NCI-H2081 treated with DMSO at 0.1 percent for 48 hours (cell line): ENCODE data around the gene C1QL3.

ENCODE experiments used
- DNase-seq: peaks from one replicate; lab custom pipeline; 2025; lab: John Stamatoyannopoulos, UW

The C1QL3 gene

DNA sequence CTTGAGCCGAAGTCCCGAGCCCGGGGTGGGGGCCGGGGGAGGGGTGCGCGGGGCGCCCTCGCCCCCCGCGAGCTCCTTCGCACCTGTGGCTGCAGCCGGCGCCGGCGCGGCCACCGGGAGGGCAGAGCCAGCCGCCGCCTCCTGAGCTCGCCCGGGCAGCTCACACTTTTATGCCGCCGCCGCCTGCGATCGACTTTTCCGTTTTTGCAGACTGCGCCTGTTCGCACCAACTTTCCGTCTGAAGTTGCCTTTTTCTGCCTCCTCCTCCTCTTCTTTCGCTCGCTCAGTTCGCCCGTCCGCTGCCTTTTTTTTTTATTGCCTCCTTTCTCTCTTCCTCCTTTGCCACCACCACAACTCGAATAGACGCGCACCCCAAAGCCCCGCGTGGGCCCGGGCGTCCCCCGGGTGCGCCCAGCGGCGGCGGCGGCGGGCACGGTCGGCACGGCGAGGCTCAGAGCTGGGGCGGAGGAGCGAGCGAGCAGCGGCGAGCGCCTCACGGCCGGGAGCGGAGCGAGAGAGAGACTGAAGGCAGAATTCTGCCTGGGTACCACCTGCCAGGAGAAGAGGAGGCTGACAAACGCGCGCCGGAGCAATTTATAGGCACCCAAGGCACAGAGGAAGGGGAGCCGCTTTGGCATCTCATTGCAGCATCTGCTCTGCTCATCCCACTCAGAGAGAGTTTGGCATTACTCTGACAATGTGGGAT, at the start of gene C1QL3:
C1QL3 (minus strand) TSS at position 569 of the 706 bp plus-strand sequence. CDS start 814 bp downstream, outside the sequence.
- no peak for DNase-seq

DNA sequence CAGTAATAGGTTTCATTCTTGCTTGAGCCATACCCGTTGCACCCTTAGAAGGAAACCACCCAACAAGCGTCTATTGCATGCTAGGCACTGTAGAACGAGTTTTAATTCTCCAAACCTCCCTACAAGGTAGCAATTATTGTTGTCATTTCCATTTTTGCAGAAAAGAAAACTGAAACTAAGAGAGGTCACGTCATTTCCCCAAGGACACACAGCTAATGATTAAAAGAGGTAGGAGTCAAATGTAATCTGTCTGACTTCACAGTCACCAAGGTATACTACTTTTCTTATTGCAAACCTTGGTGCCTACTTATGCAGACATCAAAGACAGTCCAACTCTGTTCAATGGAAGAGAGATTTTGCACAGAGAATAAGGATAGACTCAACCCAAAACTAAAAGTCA, 49.1 kb upstream of the C1QL3 start:
- DNase-seq: no peak

DNA sequence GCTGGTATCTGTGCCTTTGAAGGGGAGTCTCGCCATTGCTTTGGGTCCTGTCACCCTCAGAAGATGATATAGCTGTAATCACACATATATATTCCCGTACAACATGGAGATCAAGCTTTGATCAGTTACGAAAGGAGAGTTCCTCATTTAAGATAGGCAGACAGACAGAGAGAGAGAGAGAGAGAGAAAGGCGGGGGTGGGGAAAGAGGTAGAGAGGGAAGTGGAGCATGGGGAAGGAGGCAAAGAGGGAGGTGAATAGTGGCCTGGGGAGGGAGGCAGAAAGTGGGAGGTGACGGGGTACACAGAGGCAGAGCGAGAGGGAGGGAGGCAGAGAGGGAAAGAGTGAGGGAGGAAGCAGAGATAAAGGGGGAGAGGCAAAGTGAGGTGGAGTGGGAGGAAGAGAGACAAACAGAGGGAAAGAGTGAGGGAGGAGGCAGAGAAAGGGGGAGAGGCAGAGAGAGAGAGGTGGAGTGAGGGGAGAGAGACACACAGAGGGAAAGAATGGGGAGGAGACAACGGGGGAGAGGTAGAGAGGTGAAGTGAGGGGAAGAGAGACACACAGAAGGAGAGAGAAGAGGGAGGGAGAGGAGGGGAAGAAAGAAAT, 44.6 kb upstream of the C1QL3 start:
- DNase-seq: no peak

DNA sequence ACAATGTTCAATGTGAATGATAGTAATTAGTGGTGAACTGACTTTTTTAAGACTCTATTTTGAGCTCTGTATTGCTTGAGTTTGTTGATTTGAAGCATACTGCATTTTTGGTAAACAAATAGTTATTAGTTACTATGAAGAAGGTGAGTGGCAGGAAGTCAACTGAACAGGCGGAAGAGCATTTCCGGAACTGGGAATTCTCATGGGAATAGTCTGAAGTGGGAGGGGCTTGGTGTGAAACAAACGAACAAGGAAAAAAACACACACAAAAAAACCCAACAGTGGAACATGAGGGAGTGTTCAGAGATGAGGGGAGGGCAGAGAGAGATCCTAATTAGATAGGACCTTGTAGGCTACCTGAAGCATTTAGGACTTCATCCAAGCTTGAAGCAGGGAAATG, 43.9 kb upstream of the C1QL3 start:
- no peak for DNase-seq

DNA sequence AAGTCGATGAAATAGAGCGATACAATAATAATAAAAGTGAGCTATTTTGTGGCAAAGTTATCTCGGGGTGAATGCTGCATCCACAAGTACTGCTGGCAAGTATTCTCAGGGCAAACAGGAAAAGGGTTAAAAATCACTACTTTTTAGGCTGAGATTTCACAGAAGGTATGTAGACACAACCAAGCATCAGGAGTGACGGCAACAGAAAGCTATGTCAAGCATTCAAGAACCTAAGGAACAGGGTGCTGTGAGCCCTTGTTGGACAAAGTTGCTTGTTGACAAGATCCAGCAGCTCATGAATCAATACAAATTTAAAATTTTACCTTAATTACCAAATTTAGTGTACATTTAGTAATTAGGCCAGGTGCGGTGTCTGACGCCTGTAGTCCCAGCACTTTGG, 41.2 kb upstream of the C1QL3 start:
- DNase-seq: no peak

DNA sequence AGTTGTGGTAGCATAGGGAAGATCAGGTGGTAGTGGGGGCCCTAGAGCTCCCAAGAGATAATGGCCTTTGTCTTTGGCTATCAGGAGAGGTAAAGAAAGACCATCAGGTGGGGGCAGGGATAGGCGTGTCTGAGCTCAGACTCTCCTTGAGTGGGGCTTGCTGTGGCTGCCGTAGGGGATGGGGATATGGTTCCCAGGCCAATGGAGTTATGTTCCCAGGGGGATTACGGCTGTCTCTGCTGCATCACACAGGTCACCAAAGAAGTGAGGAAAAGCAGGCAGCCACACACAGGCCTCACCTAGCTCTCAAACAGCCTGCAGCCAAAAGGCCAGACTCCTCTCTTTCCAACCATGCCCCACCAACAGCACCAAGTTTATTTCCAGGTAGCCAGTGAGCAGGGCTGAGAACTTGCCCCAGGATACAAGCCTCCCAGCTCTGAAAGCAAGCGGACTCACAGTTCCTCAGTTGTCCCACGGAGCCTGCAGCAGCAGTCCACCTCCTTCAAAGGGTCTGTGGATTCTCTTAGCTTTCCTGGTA, 37.6 kb upstream of the C1QL3 start:
- DNase-seq: no peak

DNA sequence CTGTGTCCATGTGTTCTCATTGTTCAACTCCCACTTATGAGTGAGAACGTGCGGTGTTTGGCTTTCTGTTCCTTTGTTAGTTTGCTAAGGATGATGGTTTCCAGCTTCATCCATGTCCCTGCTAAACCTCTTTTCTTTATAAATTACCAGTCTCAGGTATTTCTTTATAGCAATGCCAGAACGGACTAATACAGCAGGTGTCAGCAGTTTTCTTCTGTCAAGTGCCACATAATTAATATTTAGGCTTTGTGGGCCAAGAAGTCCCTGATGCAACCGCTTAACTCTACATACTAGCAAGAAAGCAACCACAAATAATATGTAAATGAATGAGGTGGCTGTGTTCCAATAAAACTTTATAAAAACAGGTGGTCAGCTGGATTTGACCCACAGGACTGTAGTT, 26.3 kb upstream of the C1QL3 start:
- no peak for DNase-seq

DNA sequence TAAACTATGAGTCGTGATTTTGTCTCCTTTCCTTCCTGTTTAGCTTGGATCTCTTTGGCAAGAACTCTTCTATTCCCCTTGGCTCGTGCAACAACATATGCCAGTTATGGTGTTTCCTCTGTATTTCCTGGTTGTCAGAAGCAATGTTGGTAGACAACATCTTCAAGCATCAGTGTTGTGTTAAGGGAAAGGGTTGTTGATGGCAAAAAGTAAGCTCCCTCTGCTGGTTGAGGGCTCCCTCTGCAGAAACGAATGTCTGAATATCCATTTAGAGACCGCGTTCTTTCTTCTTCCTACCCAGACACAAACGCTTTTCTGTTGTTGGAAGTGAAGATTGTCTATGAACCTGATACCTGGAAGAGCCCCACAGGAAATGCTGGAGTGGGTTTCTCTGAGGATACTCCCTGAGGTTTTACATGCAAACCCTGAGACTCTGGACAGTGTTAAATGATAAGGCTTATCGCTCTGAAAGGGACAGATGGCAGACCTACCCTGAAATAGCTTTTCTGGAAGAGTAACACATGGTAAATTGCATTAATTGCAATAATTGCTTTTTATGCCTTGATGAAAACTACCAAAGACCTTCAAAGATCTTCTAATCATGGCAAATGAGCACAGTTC, 23.5 kb upstream of the C1QL3 start:
- no peak for DNase-seq

DNA sequence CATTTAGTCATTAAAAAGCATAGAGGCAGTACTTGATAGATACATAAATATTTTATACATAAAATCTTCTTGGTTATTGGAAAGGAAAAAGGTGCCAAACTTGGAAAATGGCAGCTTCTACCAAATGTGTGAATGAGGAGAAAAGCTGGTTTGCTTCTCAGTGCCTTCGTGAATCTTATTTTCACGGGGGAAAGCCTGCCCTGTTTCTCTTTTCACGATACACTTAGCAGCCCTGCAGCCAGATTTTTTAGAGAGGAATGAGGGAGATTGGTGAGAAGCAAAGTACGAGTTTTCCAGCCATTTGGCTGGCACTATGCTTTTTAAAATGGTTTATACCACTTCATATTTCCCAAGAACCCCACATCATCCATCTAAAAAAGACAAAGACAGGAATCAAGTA, 22.9 kb upstream of the C1QL3 start:
- DNase-seq: no peak

DNA sequence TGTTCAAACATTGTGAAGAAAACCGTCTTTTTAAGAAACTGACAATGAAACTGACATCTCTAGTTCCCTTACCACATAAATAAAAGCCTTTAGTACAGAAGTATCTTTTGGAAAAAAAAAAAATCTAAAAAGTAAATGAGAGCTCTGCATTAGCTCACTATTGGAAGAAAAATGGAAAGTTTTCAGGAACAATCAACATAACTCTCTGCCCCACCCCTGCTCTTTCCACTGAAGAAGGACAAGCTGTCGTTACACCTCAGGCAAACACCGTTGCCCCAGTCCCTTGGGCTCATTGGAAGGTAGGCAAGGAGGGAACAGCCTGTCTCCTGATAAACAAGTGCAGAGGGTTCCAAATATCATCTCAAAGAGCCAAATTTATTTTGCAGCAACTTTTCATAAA, 22.4 kb upstream of the C1QL3 start:
- DNase-seq: no peak

DNA sequence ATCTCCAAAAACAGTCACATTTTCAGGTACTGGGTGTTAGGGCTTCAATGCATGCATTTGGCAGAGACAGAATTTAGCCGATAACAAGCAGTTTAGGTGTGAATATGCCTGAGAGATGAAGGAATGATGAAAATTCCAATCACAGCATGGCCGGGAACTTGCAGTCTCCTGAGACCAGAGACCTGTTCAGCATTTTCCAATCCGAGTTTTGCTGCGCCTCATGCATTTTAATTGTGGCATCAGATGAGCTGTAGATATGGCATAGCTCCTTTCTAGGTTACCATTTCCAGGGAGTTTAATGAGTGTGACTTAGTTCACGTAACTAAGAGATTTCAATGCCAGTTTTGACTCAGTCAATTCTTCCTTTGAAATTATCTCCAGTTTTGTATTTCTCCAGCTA, 14.5 kb upstream of the C1QL3 start:
- no peak for DNase-seq

DNA sequence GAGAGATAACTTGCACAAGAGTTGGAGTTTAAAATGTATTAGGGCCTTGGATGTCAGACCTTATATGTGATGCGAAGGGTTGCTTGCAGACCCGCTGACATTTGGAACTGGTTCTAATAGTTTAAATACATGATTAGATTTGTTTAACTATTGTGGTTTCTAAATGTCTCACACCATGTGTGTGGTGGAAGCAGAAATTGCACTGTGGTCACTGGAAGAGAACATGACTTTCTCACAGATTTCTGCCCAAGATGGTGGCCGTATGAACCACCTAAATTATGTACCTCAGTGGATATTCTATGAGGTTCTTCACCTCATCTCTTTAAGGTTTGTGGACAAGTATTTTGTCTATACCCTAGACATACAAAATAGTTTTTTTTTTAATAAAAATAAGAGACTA, 8.2 kb upstream of the C1QL3 start:
- no peak for DNase-seq

DNA sequence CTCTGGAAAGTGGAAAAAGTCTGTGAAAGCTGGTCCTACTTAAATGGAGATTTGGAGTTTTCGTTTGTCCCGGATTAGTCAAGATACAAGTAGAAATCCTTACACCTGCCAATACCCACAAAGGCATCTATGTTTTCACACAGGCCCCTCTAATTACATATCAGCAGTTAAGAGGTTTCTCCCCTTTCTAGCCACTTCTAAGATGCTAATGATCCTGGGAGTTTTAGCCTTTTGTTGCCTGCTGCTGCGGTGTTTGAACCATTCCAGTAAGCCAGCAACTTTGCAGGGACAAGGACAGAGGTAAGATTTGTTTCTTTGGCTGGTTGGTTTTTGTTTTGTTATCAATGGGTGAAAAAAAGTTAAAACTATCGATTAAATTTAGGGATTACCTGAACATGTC, 5.8 kb upstream of the C1QL3 start:
- no peak for DNase-seq

DNA sequence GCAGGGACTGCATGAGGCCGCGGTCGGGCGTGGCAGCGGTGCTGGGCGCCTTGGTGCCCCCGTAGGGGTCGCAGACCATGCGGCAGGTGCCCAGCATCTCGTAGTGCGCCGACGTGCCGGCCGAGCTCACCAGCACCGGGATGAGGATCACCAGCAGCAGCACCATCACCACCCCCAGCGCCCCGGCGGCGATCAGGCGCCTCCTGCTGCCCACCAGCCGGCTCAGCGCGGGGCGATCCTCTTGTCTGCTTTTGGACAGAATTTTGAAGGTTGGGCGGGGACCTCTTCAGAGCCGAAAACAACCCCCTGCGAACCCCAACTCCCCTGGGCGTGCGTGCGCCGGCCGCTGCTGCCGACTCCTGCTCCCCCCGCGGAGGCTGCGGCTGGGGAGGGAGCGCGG, 779 bp downstream of the C1QL3 start:
- no peak for DNase-seq

DNA sequence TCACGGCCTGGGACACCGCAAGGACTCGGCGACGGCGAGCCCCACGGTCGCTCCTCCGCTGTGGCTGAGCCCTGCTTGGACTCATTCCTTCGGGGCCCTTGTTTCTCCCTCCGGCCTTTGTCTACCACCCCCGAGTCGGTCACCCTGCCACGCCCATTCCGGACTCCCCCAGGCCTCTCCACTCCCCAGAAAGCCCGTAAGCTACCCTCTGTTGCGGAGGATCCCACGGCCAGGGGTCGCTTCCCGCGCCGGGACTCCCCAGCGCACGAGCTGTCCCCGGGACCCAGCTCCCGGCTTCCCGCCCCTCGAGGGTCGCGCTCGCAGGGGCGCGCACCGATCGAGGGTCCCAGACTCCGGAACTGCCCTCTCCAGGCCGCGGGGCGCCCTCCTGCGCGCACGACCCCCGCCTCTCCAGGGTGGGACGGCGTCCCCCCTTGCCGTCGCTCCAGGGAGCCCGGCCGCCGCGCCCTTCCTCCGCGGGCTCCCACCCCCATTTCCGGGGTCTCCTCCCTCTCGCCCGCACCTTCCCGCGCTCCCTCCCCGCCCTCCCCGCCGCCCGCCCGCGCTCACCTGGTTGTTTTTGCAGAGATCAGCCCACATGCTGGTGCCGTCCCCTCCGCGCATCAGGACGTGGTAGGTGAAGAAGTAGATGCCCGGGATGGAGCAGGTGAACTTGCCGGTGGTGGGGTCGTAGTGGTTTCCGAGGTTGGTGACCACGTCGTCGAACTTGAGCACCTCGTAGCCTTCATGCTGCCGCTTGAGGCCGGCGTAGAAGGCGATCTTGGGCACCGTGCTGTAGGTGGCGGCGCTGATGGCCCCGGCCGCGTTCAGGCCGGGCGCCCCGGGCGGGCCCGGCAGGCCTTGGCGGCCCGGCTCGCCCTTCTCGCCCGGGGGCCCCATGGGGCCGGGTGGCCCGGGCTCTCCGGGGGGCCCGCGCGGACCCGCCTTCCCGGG, 1.5 kb downstream of the C1QL3 start:
- no peak for DNase-seq

DNA sequence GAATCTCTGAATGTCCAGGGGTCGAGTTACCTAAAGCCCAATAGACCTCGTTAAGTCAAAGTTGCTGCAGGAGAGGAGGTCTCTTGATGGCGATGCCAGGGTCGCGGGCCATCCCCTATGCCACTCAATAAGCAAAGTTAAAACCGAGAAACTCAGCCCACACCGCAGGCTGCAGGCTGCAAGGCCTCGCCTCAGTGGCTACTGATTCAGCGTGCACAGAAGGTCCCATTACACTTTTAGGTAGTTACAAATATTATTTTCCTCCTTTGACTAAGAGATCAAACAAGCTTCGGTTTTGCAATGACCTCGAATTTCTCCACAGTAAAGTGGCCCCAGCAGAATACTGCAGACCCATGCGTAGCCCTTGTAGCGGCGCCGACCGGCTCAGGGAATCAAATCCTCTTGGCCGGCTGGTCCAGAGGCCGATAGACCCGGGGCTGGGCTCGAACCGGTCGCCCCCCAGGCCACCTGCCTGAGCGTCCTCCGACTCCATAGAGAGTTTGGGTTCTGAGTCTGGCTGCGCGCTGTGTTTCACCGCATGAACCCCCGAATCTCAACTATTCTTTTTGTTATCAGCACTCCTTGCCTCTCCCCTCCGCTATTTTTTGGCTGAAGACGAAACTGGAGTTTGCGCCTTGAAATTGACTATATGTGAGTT, 2.3 kb downstream of the C1QL3 start:
- no peak for DNase-seq

DNA sequence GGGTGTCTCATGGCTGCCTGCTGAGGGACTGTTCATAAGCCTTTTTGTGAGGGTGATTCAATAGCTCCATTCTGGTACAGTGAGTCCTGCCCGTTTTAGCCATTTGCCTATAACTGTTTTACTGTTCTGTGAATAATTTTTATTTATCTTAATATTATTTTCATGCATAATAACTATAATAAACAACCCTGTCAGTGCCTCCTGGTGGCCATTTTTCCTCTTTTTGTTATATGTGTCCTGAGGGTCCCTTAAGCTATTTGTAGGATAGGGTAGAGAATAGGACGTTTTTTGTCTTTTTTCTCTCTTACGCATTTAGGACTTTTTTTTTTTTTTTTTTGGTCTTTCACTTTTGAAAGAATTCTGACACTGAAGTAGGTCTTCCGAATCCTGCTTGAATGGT, 2.9 kb downstream of the C1QL3 start:
- DNase-seq: no peak

DNA sequence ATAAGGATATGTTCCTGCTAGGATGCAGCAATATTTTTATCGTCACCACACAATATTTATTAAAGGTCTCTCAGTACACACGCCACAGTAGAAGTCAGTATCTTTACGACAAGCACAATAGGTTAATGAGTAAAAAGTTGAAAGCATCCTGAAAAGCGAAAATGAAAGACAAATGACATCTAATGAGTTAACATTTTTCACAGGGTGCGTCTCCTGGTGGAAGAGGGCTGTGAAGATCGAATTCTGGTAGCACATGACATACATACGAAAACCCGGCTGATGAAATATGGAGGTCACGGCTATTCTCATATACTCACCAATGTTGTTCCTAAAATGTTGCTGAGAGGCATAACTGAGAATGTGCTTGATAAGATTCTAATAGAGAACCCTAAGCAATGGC, 10.8 kb downstream of the C1QL3 start:
- no peak for DNase-seq

DNA sequence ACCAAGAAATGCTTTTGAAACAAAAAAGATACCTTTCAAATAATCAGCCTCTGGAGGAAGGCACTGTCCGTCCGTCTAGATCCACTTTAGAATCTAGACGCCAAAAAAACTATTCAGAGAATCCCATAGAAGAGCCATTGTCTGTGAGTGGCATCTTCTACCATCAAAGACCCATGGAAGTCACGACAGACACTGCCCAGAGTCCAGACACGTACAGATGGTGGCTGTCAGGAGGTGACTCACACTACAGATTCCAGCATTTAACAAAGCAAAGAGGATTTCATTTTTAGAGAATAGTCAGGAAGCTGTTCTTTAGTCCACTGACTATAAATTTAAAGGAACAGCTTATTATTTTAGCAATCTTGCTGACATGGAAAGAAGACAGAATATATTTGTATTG, 11.7 kb downstream of the C1QL3 start:
- no peak for DNase-seq

DNA sequence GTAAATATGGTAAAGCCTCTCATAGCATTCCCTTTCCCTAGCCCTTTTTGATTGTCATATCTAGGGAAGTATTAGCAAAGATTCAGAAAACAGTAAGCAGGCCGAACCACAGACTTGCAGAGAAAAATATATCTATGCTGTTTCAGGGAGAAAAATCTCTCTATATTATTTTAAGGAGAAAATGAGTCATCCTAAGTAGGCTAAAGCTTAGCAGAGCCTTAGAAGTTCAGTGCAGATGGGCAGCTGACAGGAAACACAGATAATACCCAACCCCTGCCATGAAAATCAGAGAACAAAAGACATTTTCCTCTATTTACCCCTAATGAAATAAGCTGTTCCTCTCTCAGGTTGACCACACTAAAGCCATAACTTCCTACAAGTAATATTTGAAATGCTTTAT, 16.5 kb downstream of the C1QL3 start:
- no peak for DNase-seq

DNA sequence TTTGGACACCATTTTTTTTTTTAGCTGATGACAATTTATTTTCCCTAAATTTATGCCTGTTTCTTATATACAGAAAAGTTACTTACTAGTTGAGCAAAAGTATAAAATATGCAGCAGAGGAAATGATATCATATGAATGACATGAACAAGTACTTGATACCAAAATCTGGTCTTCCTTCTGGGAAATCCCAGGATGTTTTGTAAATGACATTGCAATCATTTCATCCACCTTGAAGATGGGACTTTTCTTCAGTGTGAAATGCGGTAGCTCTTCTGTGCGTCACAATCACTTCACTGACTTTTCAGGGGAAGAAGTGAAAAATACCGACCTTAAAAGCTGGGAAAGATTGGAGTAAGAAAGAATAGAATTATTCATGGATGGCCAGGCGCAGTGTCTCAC, 23.8 kb downstream of the C1QL3 start:
- no peak for DNase-seq
